ES-I3 (cell line): ENCODE results near the gene PGAP1.

Experiments
- H3K36me3 ChIP-seq: 2 replicates; pipeline ENCODE4 v1.6.1; 2013; ENCODE audit warnings: mild to moderate bottlenecking, low read length, control low read depth, moderate library complexity; ENCODE audit not compliant: insufficient read depth
- H3K4me1 ChIP-seq: 2 replicates; pipeline ENCODE4 v1.6.1; 2013; ENCODE audit warnings: mild to moderate bottlenecking, control low read depth, low read length; ENCODE audit not compliant: insufficient read depth
- H3K9ac ChIP-seq: 2 replicates; pipeline ENCODE4 v1.6.1; 2013; ENCODE audit warnings: low read depth, mild to moderate bottlenecking, low read length, moderate library complexity
- H3K9me3 ChIP-seq: 2 replicates; pipeline ENCODE4 v1.6.1; 2013; ENCODE audit warnings: mild to moderate bottlenecking, low read length, moderate library complexity; ENCODE audit not compliant: control insufficient read depth, insufficient read depth

PGAP1 gene

GRCh38 chr2:196959734-196960338 lies 33.3 kb upstream of the PGAP1 start:
- no peaks in the 10 kb centered on the region for H3K4me1 ChIP-seq
- H3K36me3 ChIP-seq = no peaks in the 10 kb centered on the region
- H3K9me3 ChIP-seq = no peaks in the 10 kb centered on the region
- H3K9ac ChIP-seq = no peak overlapping the region

GRCh38 chr2:196959281-196959680 lies 32.8 kb upstream of the PGAP1 start:
- no peak overlapping the region for H3K9ac ChIP-seq
- no peaks in the 10 kb centered on the region for H3K4me1 ChIP-seq
- no peaks in the 10 kb centered on the region for H3K9me3 ChIP-seq
- no peaks in the 10 kb centered on the region for H3K36me3 ChIP-seq

- H3K9me3 ChIP-seq = no peaks in the 10 kb centered on the region
- no peaks in the 10 kb centered on the region for H3K4me1 ChIP-seq
- no peak overlapping the region for H3K9ac ChIP-seq
- H3K36me3 ChIP-seq = no peaks in the 10 kb centered on the region
These were observed 31.5 kb upstream of the PGAP1 start for GRCh38 chr2:196957881-196958525.

- Histone ChIP-seq H3K4me1 (no peaks in the 10 kb centered on the region), H3K36me3 (no peaks in the 10 kb centered on the region), H3K9me3 (no peaks in the 10 kb centered on the region), H3K9ac (no peak overlapping the region)
These were observed 30.9 kb upstream of the PGAP1 start for GRCh38 chr2:196957442-196957841.

GRCh38 chr2:196956069-196956468 lies 29.6 kb upstream of the PGAP1 start:
- Histone ChIP-seq H3K36me3 (no peaks in the 10 kb centered on the region), H3K9me3 (no peaks in the 10 kb centered on the region), H3K4me1 (no peaks in the 10 kb centered on the region), H3K9ac (no peak overlapping the region)

GRCh38 chr2:196955036-196955435 lies 28.5 kb upstream of the PGAP1 start:
- no peak overlapping the region for H3K9ac ChIP-seq
- H3K4me1 ChIP-seq = no peaks in the 10 kb centered on the region
- no peaks in the 10 kb centered on the region for H3K36me3 ChIP-seq
- no peaks in the 10 kb centered on the region for H3K9me3 ChIP-seq

DNA sequence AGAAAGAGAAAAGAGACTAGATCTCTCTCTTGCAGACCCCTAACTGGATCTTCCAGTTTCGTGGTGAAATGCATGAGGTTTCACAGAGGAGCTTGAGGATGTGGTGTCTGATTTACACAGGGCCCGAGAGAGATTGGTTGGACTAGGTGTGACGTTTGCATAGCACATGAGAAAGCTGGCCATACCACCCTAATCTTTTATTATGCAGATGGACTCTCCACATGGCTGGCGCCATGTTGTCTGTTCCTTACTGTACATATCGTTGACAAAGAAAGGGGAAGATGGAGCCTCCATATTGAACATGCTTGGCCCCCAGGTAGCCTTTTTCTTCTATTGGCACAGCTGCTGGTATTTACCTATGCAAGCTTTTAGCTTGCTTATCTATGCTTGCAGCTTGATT lies 27.5 kb upstream of the PGAP1 start:
- Histone ChIP-seq H3K36me3 (no peaks in the 10 kb centered on the region), H3K4me1 (no peaks in the 10 kb centered on the region), H3K9me3 (no peaks in the 10 kb centered on the region), H3K9ac (no peak overlapping the region)

GRCh38 chr2:196952936-196953335 lies 26.4 kb upstream of the PGAP1 start:
- no peaks in the 10 kb centered on the region for H3K9me3 ChIP-seq
- H3K36me3 ChIP-seq = no peaks in the 10 kb centered on the region
- no peak overlapping the region for H3K9ac ChIP-seq
- H3K4me1 ChIP-seq = no peaks in the 10 kb centered on the region

GRCh38 chr2:196951973-196952372 lies 25.5 kb upstream of the PGAP1 start:
- Histone ChIP-seq H3K9me3 (no peaks in the 10 kb centered on the region), H3K9ac (no peak overlapping the region), H3K36me3 (no peaks in the 10 kb centered on the region), H3K4me1 (no peaks in the 10 kb centered on the region)

GRCh38 chr2:196949116-196949515 lies 22.6 kb upstream of the PGAP1 start:
- Histone ChIP-seq H3K4me1 (no peaks in the 10 kb centered on the region), H3K9me3 (no peaks in the 10 kb centered on the region), H3K36me3 (no peaks in the 10 kb centered on the region), H3K9ac (no peak overlapping the region)

DNA sequence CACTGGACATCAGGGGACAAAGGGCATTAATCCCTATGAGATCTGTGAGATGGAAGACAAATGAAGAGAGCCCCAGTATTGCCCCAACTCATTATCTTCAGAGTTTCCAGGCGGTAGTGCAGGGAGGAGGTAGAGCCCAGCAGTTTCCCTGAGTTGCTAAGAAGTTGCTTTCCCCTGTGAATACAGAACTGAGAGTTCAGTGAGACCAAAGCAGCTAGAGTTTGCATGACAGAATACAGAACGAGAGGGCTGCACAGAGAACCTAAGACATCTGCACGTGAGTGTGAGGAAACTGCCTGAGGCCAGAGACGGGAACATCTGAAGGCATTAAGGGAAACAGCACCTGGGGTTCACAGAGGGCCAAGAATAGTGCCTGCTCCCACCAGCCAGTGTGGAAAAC lies 18.1 kb upstream of the PGAP1 start:
- Histone ChIP-seq H3K36me3 (no peaks in the 10 kb centered on the region), H3K9me3 (no peaks in the 10 kb centered on the region), H3K4me1 (no peaks in the 10 kb centered on the region), H3K9ac (no peak overlapping the region)

- Histone ChIP-seq H3K9ac (no peak overlapping the region), H3K9me3 (no peaks in the 10 kb centered on the region), H3K4me1 (no peaks in the 10 kb centered on the region), H3K36me3 (no peaks in the 10 kb centered on the region)
These were observed 15.0 kb upstream of the PGAP1 start for GRCh38 chr2:196941398-196942078.

DNA sequence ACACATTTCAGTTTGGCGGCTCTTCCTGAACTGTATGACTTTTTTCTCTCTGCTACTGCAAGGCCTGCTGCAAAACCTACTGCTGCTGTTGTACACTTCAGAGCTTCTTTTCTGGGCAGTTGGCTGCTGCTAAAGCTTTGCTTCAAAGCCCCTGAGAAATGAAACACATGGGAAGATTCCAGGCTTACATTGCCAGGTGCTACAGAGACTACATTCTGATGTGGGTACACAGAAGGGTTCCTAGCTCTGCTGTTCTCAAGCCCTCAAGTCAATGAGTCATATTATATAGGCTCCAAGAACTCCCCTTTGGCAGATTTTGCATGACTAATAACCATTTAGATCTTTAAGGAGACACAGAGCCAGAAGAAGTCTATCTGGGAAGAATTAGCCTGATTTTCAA lies 12.9 kb upstream of the PGAP1 start:
- Histone ChIP-seq H3K9me3 (no peaks in the 10 kb centered on the region), H3K36me3 (no peaks in the 10 kb centered on the region), H3K4me1 (no peaks in the 10 kb centered on the region)

DNA sequence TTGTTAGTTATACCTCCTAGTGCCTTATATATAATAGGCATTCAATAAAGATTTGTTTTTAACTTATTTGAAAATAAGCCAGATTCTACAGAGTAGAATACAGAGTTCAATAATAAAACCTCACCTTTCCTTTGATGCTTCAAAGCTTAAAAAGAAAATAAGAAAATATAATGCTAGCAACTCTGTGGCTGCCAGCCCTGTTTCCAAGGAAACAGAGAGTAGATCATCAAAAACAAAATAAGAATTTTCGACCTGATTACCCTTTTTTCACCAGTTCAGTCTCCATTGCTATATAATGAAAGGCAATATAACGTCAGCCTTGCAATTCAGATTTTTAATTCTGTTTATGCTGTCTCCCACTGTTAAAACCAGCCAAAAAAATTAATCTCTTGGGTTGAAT lies 8.9 kb upstream of the PGAP1 start:
- Histone ChIP-seq H3K4me1 (no peaks in the 10 kb centered on the region), H3K9ac (no peak overlapping the region)

More for the DNA sequence above, 12.9 kb upstream of the PGAP1 start:
- no peak overlapping the region for H3K9ac ChIP-seq

DNA sequence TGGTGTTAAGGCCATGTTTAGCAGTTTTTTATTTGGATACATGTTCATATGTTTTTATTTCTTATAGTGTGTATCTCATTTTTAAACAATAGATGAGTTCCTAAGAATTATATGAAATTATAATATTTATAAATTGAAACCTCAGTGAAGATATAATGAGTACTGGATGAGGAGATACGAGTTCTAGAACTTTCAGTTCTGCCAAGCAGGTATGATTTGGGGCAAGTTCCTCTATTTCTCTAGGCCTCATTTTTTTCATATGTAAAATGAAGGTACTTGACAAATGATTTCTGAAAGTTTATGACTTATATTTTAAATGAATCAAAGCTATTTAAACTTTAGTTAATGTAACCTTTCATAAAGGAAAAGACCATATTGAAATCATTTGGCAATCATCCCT lies 8.2 kb upstream of the PGAP1 start:
- Histone ChIP-seq H3K4me1 (no peaks in the 10 kb centered on the region), H3K9ac (no peak overlapping the region), H3K36me3 (no peaks in the 10 kb centered on the region), H3K9me3 (no peaks in the 10 kb centered on the region)

More for the DNA sequence above, 8.9 kb upstream of the PGAP1 start:
- no peaks in the 10 kb centered on the region for H3K36me3 ChIP-seq
- no peaks in the 10 kb centered on the region for H3K9me3 ChIP-seq
